MV-4-11 (cell line): Measurements from ENCODE around the gene AHR.
"Not testable (repeated sequence)": the region's sequence is repeated elsewhere in the genome, so short reads cannot be mapped to it uniquely, and the experiment has no call there.

ENCODE experiments used
- DNase-seq: peaks from one replicate; lab custom pipeline; 2025; lab: John Stamatoyannopoulos, UW

The AHR gene

GRCh38 chr7:17376595-17376994 is 78.1 kb downstream of the AHR start:
- no peak for DNase-seq

GRCh38 chr7:17380736-17381662 is 82.5 kb downstream of the AHR start:
- DNase-seq, result no peak

- not testable (repeated sequence) for DNase-seq
Measured at GRCh38 chr7:17382408-17383354, 84.2 kb downstream of the AHR start.

GRCh38 chr7:17384400-17384799 is 85.9 kb downstream of the AHR start:
- DNase-seq, result no peak

- peak; percentile 67 for DNase-seq
Measured at GRCh38 chr7:17385612-17386011, 87.2 kb downstream of the AHR start.

GRCh38 chr7:17390392-17390791 is 91.9 kb downstream of the AHR start:
- DNase-seq, result no peak

GRCh38 chr7:17391366-17391765 is 92.9 kb downstream of the AHR start:
- DNase-seq, result no peak

GRCh38 chr7:17392846-17393245 is 94.4 kb downstream of the AHR start:
- peak; percentile 60 for DNase-seq

- not testable (repeated sequence) for DNase-seq
Measured at GRCh38 chr7:17394563-17394962, 96.1 kb downstream of the AHR start.
